RKO (cell line): ENCODE data around the gene HS2ST1.

ENCODE experiments used
- DNase-seq: peaks from one replicate; pipeline ENCODE4 v3.0.0-alpha.2; 2016; ENCODE audit warnings: low spot score

The HS2ST1 gene

DNA sequence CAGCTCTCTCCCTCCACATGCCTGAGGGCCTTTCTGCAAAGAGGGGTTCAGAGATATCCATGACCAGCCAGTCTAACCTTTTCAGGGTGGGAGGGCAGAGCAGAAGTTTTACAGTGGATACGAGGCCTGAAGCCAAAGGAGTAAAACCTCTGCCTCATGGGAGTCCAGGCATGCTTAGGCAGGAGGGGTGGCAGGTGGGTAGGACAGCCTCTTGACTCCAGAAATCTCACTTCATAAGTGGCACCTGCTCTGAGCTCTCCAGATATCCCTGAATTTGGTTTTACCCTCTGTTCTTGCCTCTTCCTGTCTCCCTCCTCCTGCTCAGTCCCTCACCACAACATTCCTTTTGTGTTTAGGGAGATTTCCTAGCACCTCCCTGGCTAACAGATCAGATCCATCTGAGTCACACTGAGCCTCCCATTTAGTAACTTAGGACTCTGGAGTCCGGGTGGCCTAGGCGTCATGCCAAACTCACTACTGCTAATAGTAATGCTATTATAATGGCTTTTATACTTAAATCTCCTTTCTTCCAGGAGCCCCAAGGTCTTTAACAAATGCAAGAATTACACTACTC is 201.0 kb downstream of the HS2ST1 start:
- DNase-seq: no peak

GRCh38 chr1:87115891-87116290 is 201.5 kb downstream of the HS2ST1 start:
- DNase-seq: no peak

- DNase-seq: no peak
Measured at GRCh38 chr1:87117761-87118368, 203.4 kb downstream of the HS2ST1 start.

- DNase-seq: no peak
Measured at GRCh38 chr1:87119541-87120140, 205.2 kb downstream of the HS2ST1 start.

GRCh38 chr1:87120779-87121178 is 206.3 kb downstream of the HS2ST1 start:
- DNase-seq: no peak

GRCh38 chr1:87121711-87122163 is 207.3 kb downstream of the HS2ST1 start:
- no peak for DNase-seq

DNA sequence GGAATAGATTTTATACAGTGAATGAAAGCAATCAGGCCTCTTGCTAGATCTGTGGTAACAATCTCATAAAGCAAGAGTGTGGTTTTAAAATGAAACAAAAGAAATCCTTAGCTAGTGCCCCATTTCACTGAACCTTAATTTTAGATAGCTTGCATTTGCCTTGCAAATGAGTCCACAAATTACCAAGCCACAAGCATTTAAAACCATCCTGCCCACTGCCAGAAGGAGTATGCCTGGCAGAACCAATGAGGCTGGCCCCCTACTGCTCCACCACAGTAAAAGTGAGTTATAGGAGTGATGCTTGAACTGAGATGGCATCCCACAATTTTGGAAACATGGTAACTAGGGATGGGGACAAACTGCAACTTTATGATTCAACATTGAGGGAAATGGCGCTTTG is 207.8 kb downstream of the HS2ST1 start:
- no peak for DNase-seq

DNA sequence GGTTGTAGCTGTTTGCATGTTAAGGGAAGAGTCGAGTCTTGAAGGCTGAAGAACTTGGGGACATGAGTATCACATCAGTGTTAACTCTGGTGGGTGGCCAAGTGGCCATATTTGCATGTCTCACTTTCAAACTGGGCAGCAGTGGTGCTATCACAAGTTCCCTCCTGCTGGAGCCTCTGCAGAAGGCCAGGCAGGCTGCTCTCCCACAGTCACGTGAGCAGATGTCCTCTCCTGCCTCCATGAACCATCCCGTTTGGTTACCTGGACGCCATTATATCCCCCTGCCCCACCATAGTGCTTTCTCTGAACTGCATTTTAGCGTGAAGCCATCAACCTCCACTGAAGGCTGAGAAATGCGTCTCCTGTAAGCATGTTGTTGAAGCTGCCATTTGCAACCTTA is 209.2 kb downstream of the HS2ST1 start:
- DNase-seq: no peak

GRCh38 chr1:87126886-87127505 is 212.6 kb downstream of the HS2ST1 start:
- no peak for DNase-seq

DNA sequence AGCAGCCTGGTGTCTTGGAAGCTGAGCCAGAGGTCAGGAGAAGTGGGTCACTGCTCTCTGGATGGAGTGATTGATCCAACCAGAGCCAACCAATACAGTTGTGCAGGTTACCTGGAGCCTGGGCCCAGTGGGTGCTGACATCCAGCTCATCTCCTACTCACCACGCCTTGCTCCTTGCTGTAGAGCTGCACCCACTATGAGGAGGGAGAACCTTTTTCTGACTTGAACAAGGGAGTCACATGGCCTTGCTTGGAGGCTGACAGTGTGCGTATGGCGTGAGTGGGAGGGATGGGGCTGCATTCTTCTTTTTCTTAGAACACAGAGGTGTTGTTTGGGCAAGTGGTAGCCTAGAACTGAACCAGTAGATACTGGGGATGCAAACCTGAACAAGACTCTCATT is 213.1 kb downstream of the HS2ST1 start:
- DNase-seq: no peak

DNA sequence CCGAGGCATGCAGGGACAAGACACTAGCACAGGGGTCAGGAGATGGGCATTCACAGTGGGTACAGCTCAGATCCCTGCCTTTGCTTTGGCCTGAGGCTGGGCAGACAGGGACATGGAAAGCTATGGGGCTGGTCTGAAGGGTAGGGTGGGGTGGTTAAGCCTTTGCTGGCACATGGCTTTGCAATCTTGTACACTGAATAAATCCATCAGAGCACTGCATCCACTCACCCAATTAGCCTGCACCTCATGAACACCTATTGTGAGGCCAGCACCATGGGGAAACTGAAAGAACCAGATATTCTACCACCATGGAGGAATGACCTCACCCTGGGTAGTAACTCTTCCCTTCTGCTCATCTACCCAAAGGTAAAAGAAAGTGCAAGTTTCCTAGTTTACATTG is 214.6 kb downstream of the HS2ST1 start:
- DNase-seq: no peak

DNA sequence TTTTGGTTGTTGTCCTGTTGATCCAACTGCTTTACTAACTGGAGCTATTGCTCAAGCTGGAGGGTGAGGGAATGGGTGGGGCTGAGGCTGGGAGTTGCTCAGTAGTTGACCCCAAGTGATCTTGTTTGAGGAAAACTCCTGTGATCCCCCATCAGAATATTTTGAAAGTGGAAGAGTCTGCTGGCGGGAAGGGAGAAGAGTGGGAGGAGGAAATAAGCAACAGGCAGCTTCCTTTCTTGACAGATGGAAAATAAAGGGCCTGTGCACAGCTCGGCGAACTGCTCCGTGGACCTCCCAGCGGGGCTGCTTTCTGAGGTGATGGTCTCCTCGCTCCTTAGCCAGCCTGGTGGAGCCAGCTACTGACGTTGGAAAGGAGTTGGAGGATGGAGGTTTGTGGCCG is 215.2 kb downstream of the HS2ST1 start:
- DNase-seq: no peak

- DNase-seq: no peak
Measured at GRCh38 chr1:87130438-87130837, 216.0 kb downstream of the HS2ST1 start.

GRCh38 chr1:87131809-87132283 is 217.4 kb downstream of the HS2ST1 start:
- peak; percentile 75 for DNase-seq

- DNase-seq: no peak
Measured at GRCh38 chr1:87132284-87132870, 217.9 kb downstream of the HS2ST1 start.

GRCh38 chr1:87134061-87134460 is 219.6 kb downstream of the HS2ST1 start:
- DNase-seq: no peak

DNA sequence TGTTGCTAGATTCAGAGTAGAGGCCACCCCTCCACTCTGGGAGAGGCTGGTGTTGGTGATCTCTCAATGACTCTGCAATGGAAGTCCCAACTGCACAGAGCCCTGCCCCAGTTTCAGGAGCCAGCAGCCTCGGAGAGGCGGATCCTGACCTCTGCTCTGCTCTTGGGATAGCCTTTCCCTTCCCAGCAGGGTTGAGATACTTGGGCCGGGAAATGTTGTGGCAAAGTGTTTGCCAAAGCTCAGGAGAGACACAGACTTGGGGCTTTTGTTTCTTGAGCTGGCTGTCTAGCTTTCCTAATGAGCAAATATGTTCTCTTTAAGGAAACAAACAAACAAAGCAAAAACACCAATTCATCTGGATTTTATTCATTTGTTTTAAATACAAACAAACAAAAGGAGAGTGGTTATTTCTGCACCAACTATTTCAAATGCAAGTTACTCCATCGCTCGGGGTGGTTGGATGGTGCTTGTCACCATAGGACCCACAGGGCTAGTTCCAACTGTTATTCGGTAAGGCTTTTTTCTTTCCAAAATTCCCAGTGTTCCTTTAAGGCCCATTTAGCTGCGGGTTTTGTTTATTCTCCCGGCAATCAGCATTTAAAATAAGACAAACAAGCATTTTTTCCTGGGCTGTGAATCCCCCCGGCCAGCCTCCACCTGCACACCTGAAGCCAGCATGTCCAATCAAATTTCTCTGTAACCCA is 220.3 kb downstream of the HS2ST1 start:
- no peak for DNase-seq

DNA sequence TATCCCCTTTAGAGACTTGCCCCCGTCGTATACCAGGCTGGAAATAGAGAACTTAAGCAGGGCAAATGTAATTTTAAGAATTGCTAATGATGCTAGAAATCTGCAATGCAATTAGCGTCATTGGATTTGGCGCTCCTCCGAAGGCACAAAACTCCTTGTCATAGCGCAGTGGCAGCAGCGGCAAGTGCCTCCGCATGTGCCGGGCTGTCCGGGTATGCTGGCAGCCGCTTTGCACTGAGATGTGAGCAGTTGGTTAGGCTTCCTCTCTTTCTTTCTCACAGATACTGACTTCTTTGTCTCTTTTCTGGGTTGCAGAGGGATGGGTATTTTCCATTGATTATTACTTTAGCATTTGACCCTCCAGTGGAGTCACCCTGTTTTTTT is 220.9 kb downstream of the HS2ST1 start:
- DNase-seq: no peak

GRCh38 chr1:87136607-87137341 is 222.3 kb downstream of the HS2ST1 start:
- no peak for DNase-seq

DNA sequence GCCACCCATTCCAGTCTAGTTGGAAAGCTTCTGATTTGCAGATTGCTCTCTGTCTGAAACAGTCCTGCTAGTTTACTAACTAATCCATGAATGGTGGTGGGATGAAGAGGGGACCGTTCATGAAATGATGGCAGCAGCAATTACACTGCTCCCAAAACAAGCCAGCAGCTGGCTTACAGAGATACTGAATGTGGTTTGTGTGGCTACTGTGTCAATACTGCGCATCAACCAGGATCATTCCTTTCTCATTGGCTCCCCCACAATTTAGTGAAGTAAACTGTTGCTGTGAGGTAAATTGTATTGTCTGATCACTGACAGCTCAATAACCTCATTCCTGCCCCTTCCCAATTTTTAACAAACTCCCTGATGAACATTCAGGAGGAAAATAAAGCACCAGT is 222.9 kb downstream of the HS2ST1 start:
- no peak for DNase-seq

DNA sequence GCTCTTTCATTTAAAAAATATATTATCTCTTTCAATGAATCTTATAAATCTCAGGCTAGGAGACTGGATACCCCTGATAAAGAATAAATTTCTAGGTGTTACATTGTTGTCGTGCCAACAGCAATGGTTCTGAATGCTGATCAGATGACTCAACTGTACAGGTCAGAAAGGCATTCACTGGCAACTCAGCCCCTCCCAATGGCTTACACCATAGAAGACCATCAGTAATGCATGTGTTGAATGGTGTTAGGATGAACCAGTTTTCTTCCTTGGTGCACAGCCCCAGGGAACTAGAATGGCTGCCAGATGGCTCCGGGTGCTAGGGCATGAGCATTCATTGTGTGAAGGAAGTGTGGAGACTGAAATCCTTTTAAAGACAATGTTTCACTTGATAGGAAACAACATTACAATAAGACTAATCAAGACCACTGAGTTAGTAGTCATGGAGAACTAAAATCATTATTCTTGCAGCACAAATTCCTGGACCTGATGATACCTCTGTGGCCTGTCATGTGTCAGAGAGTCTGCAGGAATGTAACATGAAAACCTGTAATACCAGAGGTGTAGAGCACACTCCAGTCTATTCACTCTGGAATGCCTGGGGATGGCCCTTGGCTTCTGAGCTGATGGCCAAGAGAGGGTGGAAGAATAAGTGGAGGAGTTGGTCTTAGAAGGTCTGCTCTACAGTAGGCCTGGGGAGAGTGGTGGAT is 226.6 kb downstream of the HS2ST1 start:
- DNase-seq: no peak
